KOPT-K1 (cell line): Measurements from ENCODE around the gene ATXN7L3.

Source experiments
- H3K27ac ChIP-seq: fragments of 200-600 bp; sonication (generic); 2 replicates; pipeline ENCODE4 v1.5.1; 2016; ENCODE audit warnings: antibody characterized with exemption, mild to moderate bottlenecking, low read depth, low read length; ENCODE audit not compliant: poor library complexity, severe bottlenecking
- H3K36me3 ChIP-seq: fragments of 200-600 bp; sonication (generic); 2 replicates; pipeline ENCODE4 v1.5.1; 2017; ENCODE audit warnings: antibody characterized with exemption, mild to moderate bottlenecking, low read length, moderate library complexity; ENCODE audit not compliant: insufficient read depth
- H3K9me3 ChIP-seq: fragments of 200-600 bp; sonication (generic); 2 replicates; pipeline ENCODE4 v1.5.1; 2017; ENCODE audit warnings: antibody characterized with exemption, low read length, mild to moderate bottlenecking; ENCODE audit not compliant: insufficient read depth, poor library complexity, severe bottlenecking

Gene ATXN7L3

DNA sequence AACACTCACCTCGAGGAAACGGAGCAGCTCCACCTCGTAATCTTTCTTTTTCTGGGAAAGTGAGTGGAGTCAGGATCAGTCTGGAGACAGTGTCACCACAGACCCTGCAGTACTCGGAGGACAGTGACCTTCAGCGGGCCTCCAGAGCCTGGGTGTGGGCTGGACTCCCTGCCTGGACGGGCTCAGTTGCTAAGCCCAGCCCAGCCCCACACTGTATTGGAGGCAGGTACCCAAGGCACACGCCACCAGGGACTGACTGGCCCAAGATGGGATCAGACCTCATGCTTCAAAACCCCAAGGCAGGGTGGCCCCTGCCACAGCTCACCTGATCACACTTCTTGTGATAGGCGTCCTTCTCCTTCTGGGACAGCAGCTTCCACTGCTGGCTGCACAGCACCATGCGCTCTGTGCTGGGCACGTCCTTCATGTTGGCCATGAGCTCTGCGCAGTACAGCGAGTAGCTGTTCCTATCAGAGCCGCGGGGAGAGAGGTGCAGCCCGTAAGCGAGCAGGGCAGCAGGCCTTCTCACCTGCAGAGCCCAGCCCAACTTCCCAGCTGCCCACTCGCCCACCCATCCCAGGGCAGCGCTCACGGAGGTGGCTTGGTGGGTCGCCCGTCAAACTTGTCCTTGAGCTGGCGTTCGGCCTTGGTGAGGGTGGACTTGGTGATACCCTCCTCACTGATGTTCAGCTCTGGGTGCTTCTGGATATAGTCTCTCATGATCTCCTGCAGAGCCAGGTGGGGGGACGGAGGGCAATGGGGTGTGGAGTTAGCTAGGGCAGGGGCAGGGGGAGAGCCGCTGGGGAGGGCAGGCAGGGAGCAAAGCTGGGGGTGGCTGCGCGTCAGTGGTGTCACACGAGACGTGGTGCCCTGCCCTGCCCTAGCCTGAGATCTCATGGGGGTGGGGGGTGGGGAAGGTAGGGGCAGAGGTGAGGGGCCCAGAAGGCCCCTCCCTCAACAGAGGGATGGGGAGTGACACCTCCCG lies 11.9 kb upstream of the ATXN7L3 start:
- peaks cover 97% of the 10 kb centered on the region for H3K36me3 ChIP-seq
- H3K9me3 ChIP-seq, result no peaks in the 10 kb centered on the region
- peak overlapping the region; percentile 71 for H3K27ac ChIP-seq

DNA sequence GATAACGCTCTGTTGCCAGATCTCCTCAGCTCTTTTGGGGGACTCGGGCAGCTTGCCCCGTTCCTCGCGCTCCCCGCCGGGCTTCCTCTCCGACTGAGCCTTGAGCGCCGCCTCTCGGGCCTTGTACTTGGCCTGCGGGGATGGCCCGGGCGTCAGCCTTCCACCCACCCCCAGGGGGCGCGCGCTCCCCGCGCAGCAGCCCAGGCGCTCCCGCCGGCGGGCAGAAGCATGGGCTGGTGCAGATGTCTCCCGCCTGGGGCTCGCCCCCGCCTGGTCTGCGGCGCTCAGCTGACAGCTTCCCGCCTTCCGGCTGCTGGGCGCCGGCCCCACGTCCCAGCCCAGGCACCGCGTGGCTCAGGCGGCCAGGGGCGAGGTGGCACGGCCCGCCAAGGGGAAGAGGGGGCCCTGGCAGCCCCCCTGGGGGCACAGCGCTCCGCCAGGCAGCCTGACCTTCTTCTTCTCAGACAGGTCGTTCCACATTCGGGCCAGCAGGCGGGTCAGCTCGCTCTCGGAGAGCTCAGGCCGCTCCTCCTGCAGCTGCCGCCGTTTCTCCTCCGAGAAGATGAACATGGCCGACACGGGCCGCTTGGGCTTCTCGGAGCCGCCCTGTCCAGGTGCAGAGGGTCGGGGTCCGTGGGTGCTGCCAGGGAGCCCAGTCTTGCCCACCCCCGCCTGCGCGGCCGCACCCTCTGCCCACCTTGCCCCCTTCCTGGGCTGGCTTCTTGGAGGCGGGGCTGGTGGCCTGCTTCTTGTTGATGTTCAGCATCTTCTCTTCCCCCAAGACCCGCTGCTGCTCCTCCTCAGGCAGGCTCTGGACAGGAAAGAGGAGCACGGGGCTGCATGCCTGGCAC lies 10.9 kb upstream of the ATXN7L3 start:
- Histone ChIP-seq H3K27ac (peak overlapping the region; percentile 71), H3K9me3 (no peaks in the 10 kb centered on the region), H3K36me3 (peaks cover 97% of the 10 kb centered on the region)

DNA sequence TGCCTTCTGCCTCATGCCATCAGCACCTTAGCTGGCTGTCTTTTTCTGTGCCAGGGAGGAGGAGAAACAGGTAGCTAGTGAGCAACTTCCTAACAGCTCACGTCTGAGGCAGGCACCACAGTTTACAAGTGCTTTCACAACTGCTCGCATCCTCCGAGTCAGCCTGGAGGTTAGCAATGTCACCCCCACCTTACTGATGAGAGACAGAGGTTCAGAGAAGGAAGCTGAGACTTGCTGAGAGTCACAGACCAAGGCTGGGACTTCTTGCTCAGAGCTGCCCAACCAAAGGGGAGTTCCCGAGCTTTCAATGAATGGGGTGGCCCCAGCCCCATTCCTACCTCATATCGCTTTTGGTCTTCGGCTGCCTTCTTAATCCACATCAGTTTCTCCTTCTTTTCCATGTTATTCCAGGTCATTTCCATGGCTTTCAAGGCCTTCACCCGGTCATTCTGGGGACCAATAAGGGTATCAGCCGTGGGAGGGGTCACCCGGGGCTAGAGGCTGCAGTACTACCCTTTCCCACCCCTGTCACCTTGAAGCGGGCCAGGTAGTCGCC lies 10.2 kb upstream of the ATXN7L3 start:
- Histone ChIP-seq H3K36me3 (peaks cover 93% of the 10 kb centered on the region), H3K9me3 (no peaks in the 10 kb centered on the region)

DNA sequence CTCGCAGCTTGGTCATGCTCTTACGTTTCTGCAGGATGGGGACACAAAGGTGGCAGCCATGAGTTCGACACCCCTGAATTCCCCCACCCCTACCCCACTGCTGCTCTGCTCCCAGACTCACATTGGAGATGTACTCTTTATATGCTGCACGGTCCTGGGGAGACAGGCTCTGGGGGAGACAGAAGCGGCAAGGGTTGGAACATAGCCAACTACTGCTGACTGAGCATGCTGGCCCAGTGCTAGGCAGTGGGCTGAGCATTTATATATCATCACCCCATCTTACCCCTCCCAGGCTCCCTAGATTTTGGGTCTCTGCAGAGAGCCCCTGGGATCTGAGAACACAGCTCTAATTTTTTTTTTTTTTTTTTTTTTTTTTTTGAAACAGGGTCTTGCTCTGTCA lies 8.1 kb upstream of the ATXN7L3 start:
- H3K9me3 ChIP-seq, result no peaks in the 10 kb centered on the region
- H3K36me3 ChIP-seq, result peaks cover 71% of the 10 kb centered on the region
- no peak overlapping the region for H3K27ac ChIP-seq

More for the DNA sequence above, 10.2 kb upstream of the ATXN7L3 start:
- H3K27ac ChIP-seq, result peak overlapping the region; percentile 34

DNA sequence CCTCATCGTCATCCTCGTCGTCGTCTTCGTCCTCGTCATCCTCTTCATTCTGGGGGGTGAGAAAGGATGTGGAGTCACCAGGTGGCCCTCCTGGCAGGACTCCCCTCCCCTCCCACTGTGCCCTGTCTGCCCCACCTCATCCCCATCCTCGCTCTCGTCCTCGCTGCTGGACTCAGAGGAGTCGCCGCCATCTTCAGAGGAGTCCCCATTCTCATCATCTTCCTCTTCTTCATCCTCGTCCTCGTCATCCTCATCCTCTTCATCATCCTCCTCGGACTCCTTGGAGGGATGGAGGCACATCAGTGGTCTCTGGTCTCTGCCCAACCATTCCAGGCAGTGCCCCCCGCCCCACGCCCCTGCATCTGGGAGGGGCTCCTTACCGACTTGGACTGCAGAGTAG lies 7.6 kb upstream of the ATXN7L3 start:
- Histone ChIP-seq H3K27ac (no peak overlapping the region), H3K36me3 (peaks cover 67% of the 10 kb centered on the region), H3K9me3 (no peaks in the 10 kb centered on the region)

DNA sequence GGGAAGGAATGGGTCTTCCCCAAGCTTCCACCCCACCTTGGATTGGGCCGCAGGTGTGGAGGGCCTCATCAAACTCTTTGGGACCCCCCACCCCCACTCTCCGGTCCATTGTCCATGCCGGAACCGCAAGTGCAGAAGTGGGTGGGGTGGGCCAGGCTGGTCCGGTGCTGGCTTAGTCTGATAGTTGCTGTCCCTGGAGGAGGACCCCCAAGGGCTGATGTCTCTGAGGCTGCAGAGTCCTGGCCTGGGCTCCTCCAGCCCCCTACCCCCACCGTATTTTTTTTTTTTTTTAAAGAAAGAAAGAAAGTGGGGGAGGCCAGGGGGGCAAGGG lies 7.1 kb upstream of the ATXN7L3 start:
- Histone ChIP-seq H3K36me3 (peaks cover 62% of the 10 kb centered on the region), H3K27ac (no peak overlapping the region), H3K9me3 (no peaks in the 10 kb centered on the region)

DNA sequence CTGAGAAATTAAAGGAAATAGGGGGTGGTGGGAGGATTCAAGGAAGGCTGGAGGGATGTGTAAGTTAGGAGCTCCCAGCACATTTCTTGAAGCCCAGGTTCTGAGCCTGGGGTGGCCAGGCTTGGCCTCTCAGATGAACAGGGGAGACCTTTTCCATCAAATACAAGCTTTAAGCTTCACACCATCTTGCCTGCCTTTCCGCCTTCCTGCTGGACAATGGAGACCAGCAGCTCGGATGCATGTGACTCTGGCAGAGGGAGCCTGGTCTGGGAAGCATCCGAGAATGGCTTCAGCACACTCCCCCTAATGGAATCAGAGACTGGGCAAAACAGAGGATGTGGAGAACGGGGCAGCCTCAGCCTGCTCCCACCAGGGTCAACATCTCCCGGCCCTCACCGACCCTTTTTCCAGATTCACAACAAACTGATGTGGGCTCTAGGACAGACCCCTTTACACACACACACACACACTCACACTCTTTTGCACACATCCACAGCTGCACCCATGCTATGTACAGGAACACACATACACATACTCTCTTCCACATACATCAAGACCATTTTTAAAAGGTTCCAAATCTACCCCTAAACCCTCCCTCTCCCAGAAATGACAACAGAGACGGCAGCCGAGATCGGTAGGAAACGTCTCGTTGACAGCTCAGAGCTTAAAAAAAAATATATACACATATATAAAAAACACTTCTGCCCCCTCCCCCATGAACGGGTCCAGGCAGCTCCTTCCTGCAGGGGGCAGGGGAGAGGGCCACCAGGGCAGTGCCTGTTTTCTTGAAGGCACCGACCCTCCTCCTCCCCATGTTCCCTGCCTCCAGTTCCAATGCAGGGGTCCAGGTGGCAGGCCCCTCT lies 6.5 kb upstream of the ATXN7L3 start:
- Histone ChIP-seq H3K9me3 (no peaks in the 10 kb centered on the region), H3K36me3 (peaks cover 56% of the 10 kb centered on the region), H3K27ac (no peak overlapping the region)

DNA sequence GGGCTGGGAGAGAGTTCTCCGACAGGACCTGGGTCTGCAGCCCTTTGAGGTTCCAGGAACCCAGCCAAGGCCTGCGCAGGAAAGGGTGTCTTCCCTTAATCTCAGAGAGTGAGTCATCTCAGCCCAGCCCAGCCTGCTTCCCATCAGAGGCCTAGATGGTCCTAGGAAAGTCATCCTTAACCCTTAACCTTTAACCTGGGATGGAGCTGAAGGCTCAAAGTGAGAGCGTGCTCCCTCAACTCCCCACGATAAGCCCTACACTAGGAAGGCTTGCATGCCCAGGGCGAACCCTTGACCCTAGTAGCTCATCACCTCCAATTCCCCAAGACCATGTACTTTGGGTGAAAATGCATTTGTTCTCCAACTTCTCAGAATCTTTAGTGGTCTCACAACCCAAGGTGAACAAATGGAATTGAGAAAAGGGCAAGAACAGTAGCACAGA lies 4.8 kb upstream of the ATXN7L3 start:
- no peaks in the 10 kb centered on the region for H3K9me3 ChIP-seq
- peaks cover 41% of the 10 kb centered on the region for H3K36me3 ChIP-seq
- peak overlapping the region; percentile 29 for H3K27ac ChIP-seq

DNA sequence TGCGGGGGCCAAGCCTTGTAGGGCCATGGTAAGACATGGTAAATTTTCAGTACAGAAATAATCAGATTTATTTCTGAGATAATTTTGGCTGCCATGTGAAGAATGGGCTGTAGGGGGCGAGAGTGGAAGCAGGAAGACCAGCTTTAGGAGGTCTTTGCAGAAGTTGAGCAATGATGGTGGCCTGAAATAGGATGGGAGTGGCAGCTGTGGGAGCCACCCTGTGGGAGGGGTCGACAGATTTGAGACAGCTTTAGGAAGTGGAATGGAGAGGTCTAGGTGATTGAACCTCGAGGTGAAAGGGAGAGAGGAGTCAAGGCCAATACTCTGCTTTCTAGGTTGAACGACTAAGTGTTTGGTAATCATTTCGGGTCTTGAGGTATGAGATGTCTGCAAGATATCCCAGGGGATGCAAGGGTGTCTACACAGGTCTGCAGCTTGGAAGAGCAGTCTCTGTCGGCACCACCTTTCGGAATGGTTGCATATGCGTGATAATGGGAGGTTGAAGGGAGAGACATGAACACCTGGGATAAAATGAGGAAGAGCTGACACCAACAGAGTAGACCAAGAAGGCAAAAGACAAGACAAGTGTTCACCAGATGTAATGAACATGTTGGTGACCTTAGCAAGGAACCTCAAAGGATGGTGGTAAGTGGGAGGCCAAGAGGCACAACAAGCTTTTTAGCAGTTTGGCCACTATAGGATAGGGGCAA lies 4.2 kb upstream of the ATXN7L3 start:
- no peaks in the 10 kb centered on the region for H3K9me3 ChIP-seq
- H3K36me3 ChIP-seq, result peaks cover 36% of the 10 kb centered on the region
- H3K27ac ChIP-seq, result peak overlapping the region; percentile 29

DNA sequence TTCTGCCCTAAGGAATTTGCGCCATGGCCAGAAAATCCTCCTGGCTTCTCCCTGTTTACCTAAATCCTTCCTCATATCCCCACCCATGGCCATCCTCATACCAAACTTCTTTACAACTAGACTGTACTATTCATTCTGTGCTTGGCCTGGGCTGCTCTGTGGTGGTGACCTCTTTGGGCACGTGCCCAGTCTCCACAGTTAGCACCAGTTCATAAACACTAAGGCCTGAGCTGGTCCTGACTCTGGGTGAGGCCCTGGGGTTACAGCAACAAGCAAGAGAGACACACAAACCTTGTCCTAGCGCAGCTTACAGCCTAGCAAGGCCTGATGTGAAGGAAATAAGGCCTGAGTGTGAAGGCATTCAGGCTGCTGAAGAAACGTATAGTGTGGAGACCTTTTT lies 3.1 kb upstream of the ATXN7L3 start:
- Histone ChIP-seq H3K27ac (no peak overlapping the region), H3K36me3 (peaks cover 25% of the 10 kb centered on the region), H3K9me3 (no peaks in the 10 kb centered on the region)

DNA sequence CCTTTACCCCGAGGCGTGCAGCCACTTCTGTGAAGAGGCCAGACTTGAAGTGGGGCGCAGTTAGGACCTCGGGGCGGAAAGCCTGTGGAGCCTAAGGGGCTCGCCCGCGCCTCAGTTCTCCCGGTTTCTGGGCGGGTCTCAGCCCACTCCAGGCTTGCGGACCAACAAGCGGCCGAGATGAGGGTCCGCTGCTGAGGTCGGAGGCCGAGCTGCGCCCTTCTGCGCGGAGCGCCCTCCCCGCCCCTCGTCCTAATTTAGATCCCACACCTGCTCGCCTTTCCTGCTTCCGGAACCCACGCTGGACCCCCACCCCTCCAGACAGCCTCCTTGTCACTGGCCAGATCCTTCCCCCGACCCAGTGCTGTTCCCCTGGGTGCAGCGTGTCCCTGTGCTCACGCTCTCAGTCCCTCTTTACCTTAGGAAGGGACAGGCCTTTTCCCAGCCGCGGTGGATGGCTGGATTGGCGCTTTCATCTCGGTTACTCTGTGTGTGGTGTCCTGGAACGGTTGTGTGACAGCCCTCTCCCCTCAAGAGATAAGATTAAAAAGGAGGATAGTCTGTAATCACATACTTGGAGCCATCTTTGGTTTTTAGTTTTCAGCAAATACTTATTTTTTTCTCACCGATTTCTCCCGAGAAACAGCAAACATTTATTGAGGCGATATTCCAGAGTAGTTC lies 933 bp upstream of the ATXN7L3 start:
- Histone ChIP-seq H3K27ac (peak overlapping the region; percentile 95), H3K36me3 (peaks cover 22% of the 10 kb centered on the region), H3K9me3 (no peaks in the 10 kb centered on the region)

DNA sequence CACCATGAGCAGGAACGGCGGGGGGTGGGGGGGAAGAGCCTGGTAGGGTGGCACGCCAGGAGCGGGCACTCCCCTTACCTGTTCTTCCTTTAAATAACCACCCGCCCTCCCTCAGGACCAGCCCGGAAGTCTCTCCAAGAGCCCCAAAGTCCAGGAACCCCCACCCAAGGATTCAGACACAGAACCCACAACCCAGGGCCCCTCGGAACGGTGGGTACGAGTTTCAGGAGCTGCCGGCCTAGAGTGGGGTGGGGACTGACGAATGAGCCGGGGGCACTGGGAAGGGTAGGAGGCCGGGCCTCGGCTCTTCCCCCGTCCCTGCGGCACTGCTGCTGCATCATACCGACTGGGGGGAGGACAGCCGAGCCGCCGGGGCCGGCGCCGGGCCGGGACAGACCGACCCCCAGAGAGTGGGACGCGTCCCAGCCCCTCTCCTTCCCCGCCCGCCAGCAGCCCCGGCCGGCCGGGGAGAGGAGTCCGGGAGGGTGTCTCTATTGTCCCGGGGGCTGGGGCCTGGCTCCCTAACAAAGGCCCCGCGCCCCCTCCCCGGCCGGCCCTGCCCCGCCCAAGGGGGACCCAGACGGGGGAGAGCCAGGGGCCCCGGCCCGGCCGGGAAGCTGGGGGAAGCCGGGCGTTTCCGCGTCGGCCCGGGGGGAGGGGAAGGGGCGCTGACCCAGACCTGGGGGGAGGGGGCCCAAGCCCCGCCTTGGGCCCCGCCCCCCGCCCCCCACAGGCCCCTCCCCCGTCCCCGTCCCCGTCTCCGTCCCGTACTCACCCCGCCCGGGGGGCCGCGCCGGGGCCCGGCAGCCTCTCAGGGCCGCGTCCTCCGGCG lies 747 bp downstream of the ATXN7L3 start:
- H3K27ac ChIP-seq, result peak overlapping the region; percentile 95
- H3K36me3 ChIP-seq, result peaks cover 36% of the 10 kb centered on the region
- H3K9me3 ChIP-seq, result no peaks in the 10 kb centered on the region
